Uterus (tissue), 2 donors: ENCODE results near the gene IMPDH2.

ENCODE experiments used
- CTCF ChIP-seq, 4 experiments: fragments of 200-600 bp in 2 of 4; fragments of 450-650 bp in 2 of 4; sonication (generic) in 2 of 4; IDR thresholded peaks; one replicate each; pipeline ENCODE4 v1.5.1; 2016 to 2019; ENCODE audit warnings: antibody characterized with exemption in 4 of 4, mild to moderate bottlenecking in 2 of 4, moderate library complexity in 1 of 4
- POLR2A ChIP-seq, 2 donors: fragments of 450-650 bp; IDR thresholded peaks; one replicate each; pipeline ENCODE4 v1.6.1; 2016; ENCODE audit warnings: antibody characterized with exemption in 2 of 2, mild to moderate bottlenecking in 1 of 2, moderate library complexity in 1 of 2

GRCh38 chr3:49030321-49030720 lies 1.1 kb upstream of the IMPDH2 start:
- TF ChIP-seq CTCF (IDR thresholded peaks at IDR 0.05) (no peak), POLR2A (IDR thresholded peaks at IDR 0.05) (no peak)
